DMS53 (cell line): ENCODE data around the gene PTGER3.

Source experiments
- DNase-seq: peaks from one replicate; lab custom pipeline; 2025; lab: John Stamatoyannopoulos, UW

PTGER3 gene

DNA sequence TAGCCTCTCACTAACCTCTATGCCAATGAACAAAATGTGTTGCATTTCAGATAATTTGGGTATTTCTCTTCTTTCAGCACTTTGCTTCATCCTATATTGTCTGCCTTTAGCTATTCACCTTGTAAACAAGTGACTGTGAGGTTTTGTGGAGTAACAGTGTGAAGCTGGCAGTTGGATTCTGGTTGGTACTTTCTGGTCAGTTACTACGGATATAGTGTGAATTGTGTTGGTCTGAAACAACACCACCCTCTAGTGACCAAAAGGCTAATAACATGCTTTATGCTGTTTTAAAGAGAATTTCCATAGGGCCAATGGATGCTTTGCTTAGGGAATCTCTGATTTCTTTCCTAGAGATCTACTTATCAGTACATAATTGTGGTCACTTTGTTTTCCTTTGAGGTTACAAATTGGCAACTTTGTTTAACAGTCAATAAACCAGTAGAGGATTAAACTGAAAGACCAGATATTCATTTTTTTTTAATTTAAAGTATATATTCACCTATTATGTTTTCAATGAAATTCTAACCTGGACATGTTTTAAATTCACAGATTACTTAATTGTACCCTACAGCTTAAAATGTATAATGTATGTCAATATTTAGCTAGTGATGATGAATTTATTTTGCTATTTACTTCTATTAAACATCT, 2.5 kb upstream of the PTGER3 start:
- DNase-seq: peak; percentile 88

DNA sequence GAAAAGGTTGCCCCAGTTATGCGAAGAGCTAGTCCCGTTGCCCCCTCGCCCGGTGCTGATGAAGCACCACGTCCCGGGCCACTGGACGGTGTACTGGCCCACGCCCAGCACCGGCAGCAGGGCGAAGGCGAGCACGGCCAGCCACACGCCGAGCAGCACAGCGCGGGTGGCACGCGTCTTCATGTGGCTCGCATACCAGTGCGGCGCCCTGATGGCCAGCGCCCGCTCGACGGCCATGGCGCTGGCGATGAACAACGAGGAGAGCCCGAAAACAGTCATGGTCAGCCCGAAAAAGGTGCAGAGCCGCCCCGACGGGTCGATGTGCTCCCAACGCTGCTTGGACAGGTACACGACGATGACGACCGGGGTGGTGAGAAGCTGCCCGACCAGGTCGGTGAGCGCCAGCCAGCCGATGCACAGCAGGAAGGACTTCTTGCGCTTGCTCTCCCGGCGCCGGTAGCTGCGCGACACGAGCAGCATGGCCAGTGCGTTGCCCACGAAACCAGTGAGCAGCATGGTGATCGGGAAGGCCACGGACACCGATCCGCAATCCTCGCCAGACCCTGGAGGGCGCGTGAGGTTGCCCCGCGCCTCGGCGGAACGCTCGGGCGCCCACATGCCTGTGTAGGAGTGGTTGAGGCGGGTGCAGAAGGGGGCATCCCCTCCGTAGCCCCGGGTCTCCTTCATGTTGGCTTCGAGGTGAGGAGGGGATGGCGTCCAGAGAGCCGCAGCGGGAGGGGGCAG, 553 bp downstream of the PTGER3 start:
- DNase-seq: peak; percentile 89

GRCh38 chr1:71045463-71046028, 2.1 kb downstream of the PTGER3 start:
- peak; percentile 74 for DNase-seq

GRCh38 chr1:71044833-71045232, 2.8 kb downstream of the PTGER3 start:
- peak; percentile 29 for DNase-seq

GRCh38 chr1:71043065-71043464, 4.6 kb downstream of the PTGER3 start:
- DNase-seq: no peak

DNA sequence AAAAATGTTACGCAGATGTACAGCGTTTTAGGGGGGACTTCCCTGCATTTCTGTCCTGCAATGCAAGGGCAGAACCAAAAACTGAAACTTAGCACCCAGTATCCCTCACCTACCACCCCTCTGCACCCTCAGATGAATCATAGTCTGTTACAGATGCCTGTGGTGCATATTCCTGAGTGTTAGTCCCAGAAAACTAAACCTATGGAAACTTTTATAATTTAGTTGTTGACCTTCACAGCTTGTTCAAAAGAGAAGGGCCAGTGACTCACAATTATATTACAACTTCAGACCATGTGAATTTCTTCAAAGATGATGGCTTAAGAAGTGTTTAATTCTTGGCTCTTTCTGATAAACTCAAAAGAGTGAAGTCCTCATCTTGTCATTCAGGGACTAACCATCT, 5.8 kb downstream of the PTGER3 start:
- DNase-seq: no peak

DNA sequence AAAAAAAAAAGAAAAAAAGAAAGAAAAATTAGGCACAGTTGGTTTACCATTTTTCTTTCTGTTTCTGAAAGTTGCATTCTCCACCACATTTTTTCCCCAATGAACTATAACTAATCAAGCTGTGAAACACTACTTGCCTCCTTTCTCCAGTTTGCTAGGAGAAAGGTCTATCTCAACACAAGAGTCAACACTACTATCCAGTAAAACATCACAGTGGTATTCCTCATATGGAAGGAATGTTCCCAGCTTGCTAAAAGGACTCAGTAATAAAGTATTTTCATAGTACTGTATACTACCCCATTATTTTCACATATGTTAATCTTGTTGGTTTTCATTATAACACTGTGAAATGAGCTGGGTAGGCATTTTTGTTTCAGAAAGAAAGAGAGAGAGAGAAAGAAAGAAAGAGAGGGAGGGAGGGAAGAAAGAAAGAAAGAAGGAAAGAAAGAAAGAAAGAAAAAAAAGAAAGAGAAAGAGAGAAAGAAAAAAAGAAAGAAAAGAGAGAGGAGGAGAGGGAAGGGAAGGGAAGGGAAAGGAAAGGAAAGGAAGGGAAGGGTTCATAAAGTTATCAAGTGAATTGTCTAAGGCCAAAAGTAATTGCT, 7.9 kb downstream of the PTGER3 start:
- DNase-seq: no peak

- DNase-seq: no peak
These were observed 8.7 kb downstream of the PTGER3 start for GRCh38 chr1:71038942-71039341.

- no peak for DNase-seq
These were observed 9.6 kb downstream of the PTGER3 start for GRCh38 chr1:71037829-71038620.

DNA sequence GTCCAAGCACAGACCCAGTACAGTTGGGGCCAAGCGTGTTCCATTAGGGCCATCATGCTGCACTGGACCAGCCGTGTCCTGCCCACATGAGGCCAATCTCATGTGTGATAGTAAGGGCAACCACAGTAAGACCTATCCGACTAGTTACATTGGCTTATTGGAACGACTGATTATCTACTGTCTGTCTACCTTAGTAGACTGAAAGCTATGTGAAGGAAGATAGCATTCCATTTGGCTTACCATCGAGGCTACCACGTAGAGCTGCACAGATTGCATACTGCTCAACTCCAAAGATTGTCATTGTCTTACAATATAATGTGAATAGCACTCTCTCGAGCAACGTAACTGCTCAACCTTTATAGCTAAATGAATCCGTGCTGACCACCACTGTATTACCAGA, 10.6 kb downstream of the PTGER3 start:
- no peak for DNase-seq

GRCh38 chr1:71033136-71033535, 14.5 kb downstream of the PTGER3 start:
- no peak for DNase-seq

- no peak for DNase-seq
These were observed 16.2 kb downstream of the PTGER3 start for GRCh38 chr1:71031426-71031825.

- DNase-seq: no peak
These were observed 17.6 kb downstream of the PTGER3 start for GRCh38 chr1:71030026-71030425.

- no peak for DNase-seq
These were observed 18.6 kb downstream of the PTGER3 start for GRCh38 chr1:71028981-71029380.

DNA sequence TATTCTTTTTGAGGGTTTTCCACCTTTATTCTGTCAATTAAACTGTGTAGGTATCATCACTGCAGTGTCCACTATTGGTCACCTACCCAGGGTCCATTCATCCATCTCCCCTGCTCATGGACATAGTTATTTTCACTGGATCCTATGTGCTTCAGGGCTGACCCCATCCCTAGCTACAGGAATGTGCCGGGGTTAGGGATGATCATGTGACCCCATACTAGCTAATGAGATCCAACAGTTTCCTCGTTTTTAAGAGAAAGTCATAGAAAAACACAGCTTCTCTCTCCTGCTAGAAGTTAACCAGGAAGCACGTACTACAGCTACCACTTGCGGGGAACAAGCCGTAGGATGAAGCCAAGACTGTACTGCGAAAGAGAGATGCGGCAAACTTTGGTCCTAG, 19.6 kb downstream of the PTGER3 start:
- DNase-seq: no peak

DNA sequence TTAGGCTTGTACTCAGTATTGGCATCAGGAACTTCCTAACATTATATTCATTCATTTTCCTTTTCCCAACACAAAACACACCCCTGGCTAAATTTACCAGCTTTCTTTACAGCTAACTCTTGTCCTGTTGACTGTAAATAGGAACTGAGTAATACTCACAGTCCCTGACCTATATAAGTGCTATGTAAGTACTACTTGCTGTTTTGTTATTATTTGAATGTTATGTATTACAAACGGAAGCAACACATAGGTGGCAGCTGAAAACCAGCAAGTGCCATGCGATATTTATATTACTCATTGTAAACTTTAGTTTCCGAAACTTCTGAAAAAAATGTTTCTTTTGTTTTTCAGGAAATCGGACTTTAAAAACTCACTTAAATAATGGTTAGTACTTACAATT, 21.5 kb downstream of the PTGER3 start:
- DNase-seq: peak; percentile 76

- no peak for DNase-seq
These were observed 24.1 kb downstream of the PTGER3 start for GRCh38 chr1:71023515-71023914.

GRCh38 chr1:71019233-71019969, 28.2 kb downstream of the PTGER3 start:
- DNase-seq: no peak

GRCh38 chr1:71018791-71019190, 28.8 kb downstream of the PTGER3 start:
- no peak for DNase-seq

DNA sequence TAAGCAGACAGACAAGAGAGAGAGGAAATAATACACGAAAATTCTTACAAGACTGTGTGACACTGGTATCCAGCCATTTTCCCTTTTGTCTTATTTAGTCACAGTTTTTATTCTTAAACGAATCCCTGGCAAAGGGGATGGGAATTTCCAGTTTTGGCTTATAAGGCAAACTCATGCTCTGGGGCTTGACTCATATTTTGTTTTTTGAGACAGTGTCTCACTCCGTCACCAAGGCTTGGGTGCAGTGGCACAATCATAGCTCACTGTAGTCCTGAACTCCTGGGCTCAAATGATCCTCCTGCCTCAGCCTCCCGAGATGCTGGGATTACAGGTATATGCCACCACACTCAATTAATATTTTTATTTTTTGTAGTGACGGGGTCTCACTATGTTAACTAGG, 31.9 kb downstream of the PTGER3 start:
- no peak for DNase-seq

DNA sequence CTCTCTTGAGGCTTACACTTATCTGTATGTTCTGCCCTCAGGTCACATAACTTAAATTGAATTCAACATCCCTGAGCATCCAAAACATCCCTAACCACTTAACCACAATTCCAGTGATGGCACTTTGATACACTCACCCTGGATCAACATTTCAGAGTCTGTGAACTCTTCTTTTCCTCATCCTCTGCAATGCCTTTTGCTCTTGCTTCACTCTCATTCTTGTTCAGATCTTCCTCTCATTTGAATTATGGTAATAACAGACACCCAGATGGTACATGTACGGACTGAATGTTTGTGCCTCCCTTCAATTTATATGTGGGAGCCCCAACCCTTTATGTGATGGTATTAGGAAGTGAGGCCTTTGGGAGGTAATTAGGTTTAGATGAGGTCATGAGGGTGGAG, 33.4 kb downstream of the PTGER3 start:
- no peak for DNase-seq
